HEK293T (cell line): Measurements from ENCODE around the gene SEH1L.

Source experiments
- CTCF ChIA-PET: fragments of 350-600 bp; formaldehyde crosslinking; extraction: SDS; loops from one replicate; lab custom pipeline; 2021; ENCODE audit warnings: antibody characterized with exemption, inconsistent platforms; lab: Yijun Ruan, JAX
- POLR2A ChIA-PET: fragments of 350-600 bp; formaldehyde crosslinking; extraction: SDS; loops from one replicate; lab custom pipeline; 2020; ENCODE audit warnings: antibody characterized with exemption, inconsistent platforms; lab: Yijun Ruan, JAX
- DNase-seq: peaks from one replicate; pipeline ENCODE4 v3.0.0; 2012; ENCODE audit warnings: mixed read lengths; ENCODE audit errors: extremely low spot score
- ARNT ChIP-seq: fragments of 450-650 bp; IDR thresholded peaks from 2 replicates; pipeline ENCODE4 v1.6.1; 2017; ENCODE audit warnings: mild to moderate bottlenecking
- BHLHE40 ChIP-seq: fragments of 450-650 bp; IDR thresholded peaks from 2 replicates; pipeline ENCODE4 v1.6.1; 2016; ENCODE audit warnings: mild to moderate bottlenecking, moderate library complexity, borderline replicate concordance
- CTBP1 ChIP-seq: fragments of 450-650 bp; IDR thresholded peaks from 2 replicates; pipeline ENCODE4 v1.6.1; 2016; ENCODE audit warnings: borderline replicate concordance
- ELF4 ChIP-seq: fragments of 450-650 bp; IDR thresholded peaks from 2 replicates; pipeline ENCODE4 v1.6.1; 2017; ENCODE audit warnings: antibody characterized with exemption
- FOXA1 ChIP-seq: fragments of 450-650 bp; IDR thresholded peaks from 2 replicates; pipeline ENCODE4 v1.6.1; 2016; ENCODE audit warnings: mild to moderate bottlenecking
- FOXK2 ChIP-seq: fragments of 450-650 bp; IDR thresholded peaks from 2 replicates; pipeline ENCODE4 v1.6.1; 2016; ENCODE audit warnings: mild to moderate bottlenecking
- HDGF ChIP-seq: fragments of 450-650 bp; IDR thresholded peaks from 2 replicates; pipeline ENCODE4 v1.6.1; 2017; ENCODE audit warnings: antibody characterized with exemption, borderline replicate concordance
- L3MBTL2 ChIP-seq: fragments of 450-650 bp; conservative IDR thresholded peaks from 2 replicates; pipeline ENCODE4 v1.6.1; 2016; ENCODE audit warnings: mild to moderate bottlenecking
- LEF1 ChIP-seq: fragments of 450-650 bp; IDR thresholded peaks from 2 replicates; pipeline ENCODE4 v1.6.1; 2017; ENCODE audit warnings: mild to moderate bottlenecking, borderline replicate concordance
- NFRKB ChIP-seq: fragments of 450-650 bp; IDR thresholded peaks from 2 replicates; pipeline ENCODE4 v1.6.1; 2016; ENCODE audit warnings: mild to moderate bottlenecking, moderate library complexity
- PKNOX1 ChIP-seq: fragments of 450-650 bp; IDR thresholded peaks from 2 replicates; pipeline ENCODE4 v1.6.1; 2016
- SP1 ChIP-seq: fragments of 450-650 bp; IDR thresholded peaks from 2 replicates; pipeline ENCODE4 v1.6.1; 2017
- SUZ12 ChIP-seq: fragments of 450-650 bp; IDR thresholded peaks from 2 replicates; pipeline ENCODE4 v1.6.1; 2016; ENCODE audit warnings: mild to moderate bottlenecking
- TARDBP ChIP-seq: fragments of 450-650 bp; IDR thresholded peaks from 2 replicates; pipeline ENCODE4 v1.6.1; 2016
- ZNF384 ChIP-seq: fragments of 450-650 bp; IDR thresholded peaks from 2 replicates; pipeline ENCODE4 v1.6.1; 2016

Gene SEH1L

GRCh38 chr18:13032173-13032572, 84.4 kb downstream of the SEH1L start:
- ChIA-PET CTCF (no interaction called here), POLR2A (no interaction called here)
- TF ChIP-seq HDGF (no peak), L3MBTL2 (no peak), SP1 (no peak), NFRKB (no peak), CTBP1 (no peak), ELF4 (no peak), TARDBP (no peak), SUZ12 (no peak), BHLHE40 (no peak), LEF1 (no peak), FOXK2 (no peak), ARNT (no peak), ZNF384 (no peak), FOXA1 (no peak)
- DNase-seq, result no peak

GRCh38 chr18:13035249-13035914, 87.6 kb downstream of the SEH1L start:
- POLR2A ChIA-PET, result interaction anchor here (1.1 kb wide), 1 partner anchor 44 kb away, joined by 3 read pairs; the partner anchor contains the start of gene CEP192
- no peak for TF ChIP-seq FOXA1
- TF ChIP-seq NFRKB, result no peak
- no peak for TF ChIP-seq BHLHE40
- no peak for TF ChIP-seq TARDBP
- TF ChIP-seq SUZ12, result no peak
- CTCF ChIA-PET, result no interaction called here
- DNase-seq, result no peak

- CTCF ChIA-PET, result no interaction called here
- POLR2A ChIA-PET, result no interaction called here
- TF ChIP-seq L3MBTL2 (no peak), PKNOX1 (no peak), TARDBP (no peak), BHLHE40 (no peak), SP1 (no peak), FOXK2 (no peak), ZNF384 (no peak), ARNT (no peak)
- DNase-seq, result no peak
Measured at GRCh38 chr18:13036622-13037320, 89.0 kb downstream of the SEH1L start.
